Measurements from ENCODE around the gene SOBP.

SOBP gene

GRCh38 chr6:107567643-107568042 is 77.7 kb downstream of the SOBP start:
- no peaks in the 10 kb centered on the region for H3K4me1 Mint-ChIP-seq (ENCODE audit: low read depth)
- H3K36me3 Mint-ChIP-seq: no peaks in the 10 kb centered on the region
- H3K9me3 Mint-ChIP-seq (ENCODE audit: low read depth): no peaks in the 10 kb centered on the region
- peaks cover 5% of the 10 kb centered on the region for H3K27me3 Mint-ChIP-seq
- no peak overlapping the region for H3K4me3 Mint-ChIP-seq
- H3K27ac Mint-ChIP-seq: no peak overlapping the region

GRCh38 chr6:107569473-107569872 is 79.6 kb downstream of the SOBP start:
- no peaks in the 10 kb centered on the region for H3K9me3 Mint-ChIP-seq (ENCODE audit: low read depth)
- no peaks in the 10 kb centered on the region for H3K4me1 Mint-ChIP-seq (ENCODE audit: low read depth)
- peaks cover 4% of the 10 kb centered on the region for H3K27me3 Mint-ChIP-seq
- no peaks in the 10 kb centered on the region for H3K36me3 Mint-ChIP-seq
- no peak overlapping the region for H3K4me3 Mint-ChIP-seq
- H3K27ac Mint-ChIP-seq: no peak overlapping the region

DNA sequence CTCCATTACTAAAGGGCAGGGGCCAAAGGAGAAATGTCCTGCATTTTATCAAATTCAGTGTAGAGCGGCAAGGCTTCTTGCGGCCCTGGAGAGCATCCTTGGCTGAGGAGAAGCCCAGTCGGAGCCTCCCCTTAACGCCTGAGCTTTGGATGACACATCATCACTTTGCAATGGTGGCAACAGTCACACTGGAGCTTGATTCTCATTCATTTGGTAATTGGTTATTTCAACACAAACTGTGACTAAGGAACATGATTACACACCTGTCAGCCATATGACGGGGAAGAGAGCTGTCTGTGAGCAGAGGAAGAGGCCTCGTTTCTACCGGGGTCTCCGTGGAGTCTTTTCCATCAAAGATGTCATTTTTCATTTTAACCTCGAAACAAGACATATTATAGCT is 81.4 kb downstream of the SOBP start:
- Mint-ChIP-seq H3K4me3 (no peak overlapping the region), H3K9me3 (ENCODE audit: low read depth) (no peaks in the 10 kb centered on the region), H3K4me1 (ENCODE audit: low read depth) (no peaks in the 10 kb centered on the region), H3K36me3 (no peaks in the 10 kb centered on the region), H3K27me3 (peaks cover 2% of the 10 kb centered on the region), H3K27ac (no peak overlapping the region)

DNA sequence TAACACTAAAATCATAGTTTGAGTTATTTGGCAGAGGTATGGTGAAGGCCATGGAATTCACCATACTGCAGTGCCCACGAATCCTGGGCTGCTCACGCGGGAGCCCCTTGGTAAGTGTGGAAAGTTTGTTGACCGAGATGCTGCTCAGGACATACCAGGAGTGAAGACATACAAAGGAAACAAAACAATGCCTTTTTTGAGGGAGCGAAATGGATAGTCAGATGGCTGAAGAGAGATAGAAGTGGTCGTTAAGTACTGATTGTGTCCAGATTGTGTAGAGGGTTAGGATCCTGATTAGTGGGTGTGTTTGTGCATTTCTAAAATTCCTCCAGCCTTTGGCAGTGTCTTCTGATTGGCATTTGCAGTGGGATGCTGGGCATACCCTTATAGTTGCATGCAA is 83.0 kb downstream of the SOBP start:
- H3K27ac Mint-ChIP-seq: no peak overlapping the region
- no peaks in the 10 kb centered on the region for H3K36me3 Mint-ChIP-seq
- no peak overlapping the region for H3K4me3 Mint-ChIP-seq
- no peaks in the 10 kb centered on the region for H3K4me1 Mint-ChIP-seq (ENCODE audit: low read depth)
- H3K9me3 Mint-ChIP-seq (ENCODE audit: low read depth): no peaks in the 10 kb centered on the region
- H3K27me3 Mint-ChIP-seq: peaks cover 2% of the 10 kb centered on the region

DNA sequence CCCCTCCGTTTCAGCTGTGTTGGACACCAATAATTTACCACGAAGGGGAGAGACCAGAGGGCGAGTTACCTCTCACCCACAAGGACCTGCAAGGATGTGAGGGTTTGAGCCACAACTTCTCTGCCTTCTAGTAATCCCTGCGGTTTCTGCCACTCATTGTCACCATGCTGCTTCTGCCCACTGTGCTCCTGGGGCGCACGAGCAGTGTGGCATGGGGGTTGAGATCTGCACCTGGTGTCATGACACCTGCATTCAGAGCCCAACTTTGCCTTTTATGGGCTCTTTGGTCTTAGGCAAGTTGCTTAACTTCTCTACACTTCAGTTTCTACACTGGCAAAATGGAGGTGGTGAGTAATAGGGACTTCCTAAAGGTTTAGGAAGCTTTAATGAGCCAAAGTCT is 84.9 kb downstream of the SOBP start:
- Mint-ChIP-seq H3K4me1 (ENCODE audit: low read depth) (no peaks in the 10 kb centered on the region), H3K4me3 (no peak overlapping the region), H3K36me3 (no peaks in the 10 kb centered on the region), H3K27me3 (peaks cover 2% of the 10 kb centered on the region), H3K9me3 (ENCODE audit: low read depth) (no peaks in the 10 kb centered on the region), H3K27ac (no peak overlapping the region)

GRCh38 chr6:107576852-107577251 is 86.9 kb downstream of the SOBP start:
- Mint-ChIP-seq H3K27ac (no peak overlapping the region), H3K9me3 (ENCODE audit: low read depth) (no peaks in the 10 kb centered on the region)

DNA sequence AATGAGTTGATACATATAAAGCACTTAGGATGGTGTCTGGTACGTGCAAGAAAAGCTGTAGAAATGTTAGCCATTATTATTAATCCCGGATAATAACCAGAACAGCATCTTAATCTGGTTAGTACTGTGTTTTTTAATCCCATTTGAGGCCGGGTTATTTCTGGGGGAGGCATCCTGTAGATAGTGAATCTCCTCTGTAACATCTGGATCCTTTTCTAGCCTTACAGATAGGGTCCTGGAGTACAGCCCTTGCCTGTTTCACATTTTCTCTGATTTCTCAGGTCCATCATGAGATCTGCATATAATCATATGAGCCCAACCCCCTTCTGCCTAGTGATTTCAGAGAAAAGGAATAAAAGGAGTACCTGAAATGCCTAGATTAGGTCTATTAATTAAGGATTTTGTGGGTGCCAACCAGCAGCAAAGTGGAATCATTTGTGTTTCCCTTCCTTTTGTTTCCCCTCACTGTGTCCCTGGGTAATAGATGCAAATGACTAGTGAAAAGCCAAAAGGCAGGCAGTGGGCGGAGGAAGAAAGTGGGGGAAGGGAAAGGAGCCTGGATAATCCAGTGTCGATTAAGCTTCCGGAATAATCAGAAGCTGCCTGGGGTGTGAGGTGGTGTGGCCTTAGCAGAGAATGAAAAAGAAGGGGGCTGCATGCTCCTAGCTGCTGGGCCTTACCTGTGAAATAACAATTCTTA is 88.9 kb downstream of the SOBP start:
- no peak overlapping the region for H3K4me3 Mint-ChIP-seq
- H3K27me3 Mint-ChIP-seq: peaks cover 2% of the 10 kb centered on the region
- H3K9me3 Mint-ChIP-seq (ENCODE audit: low read depth): no peaks in the 10 kb centered on the region
- no peak overlapping the region for H3K27ac Mint-ChIP-seq
- H3K4me1 Mint-ChIP-seq (ENCODE audit: low read depth): no peaks in the 10 kb centered on the region
- peaks cover 3% of the 10 kb centered on the region for H3K36me3 Mint-ChIP-seq

More at GRCh38 chr6:107576852-107577251, 86.9 kb downstream of the SOBP start:
- H3K4me3 Mint-ChIP-seq: no peak overlapping the region
- H3K36me3 Mint-ChIP-seq: no peaks in the 10 kb centered on the region
- peaks cover 2% of the 10 kb centered on the region for H3K27me3 Mint-ChIP-seq
- H3K4me1 Mint-ChIP-seq (ENCODE audit: low read depth): no peaks in the 10 kb centered on the region

GRCh38 chr6:107579456-107580056 is 89.6 kb downstream of the SOBP start:
- H3K9me3 Mint-ChIP-seq (ENCODE audit: low read depth): no peaks in the 10 kb centered on the region

DNA sequence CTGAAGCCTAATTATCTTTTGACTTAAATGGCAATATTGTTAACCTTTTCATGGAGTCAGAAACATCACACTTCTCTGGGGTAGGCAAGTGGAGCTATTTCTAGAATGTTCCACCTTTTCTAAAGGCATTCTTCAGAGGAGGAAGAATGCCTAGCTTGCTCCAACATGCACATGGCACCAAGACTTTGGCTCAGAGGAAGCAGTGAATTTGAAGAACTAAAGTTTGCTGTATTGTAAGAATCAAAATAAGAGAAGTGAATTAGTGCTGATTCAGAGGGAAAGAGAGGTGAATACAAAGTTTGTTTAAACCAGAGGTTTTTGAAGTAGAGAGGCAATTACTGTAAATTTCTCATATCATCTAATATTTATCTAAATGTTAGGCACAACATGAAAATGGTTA is 92.2 kb downstream of the SOBP start:
- Mint-ChIP-seq H3K4me3 (no peak overlapping the region), H3K36me3 (peaks cover 3% of the 10 kb centered on the region), H3K27me3 (peaks cover 2% of the 10 kb centered on the region), H3K9me3 (ENCODE audit: low read depth) (no peaks in the 10 kb centered on the region), H3K27ac (no peak overlapping the region), H3K4me1 (ENCODE audit: low read depth) (no peaks in the 10 kb centered on the region)

More at GRCh38 chr6:107579456-107580056, 89.6 kb downstream of the SOBP start:
- H3K27me3 Mint-ChIP-seq: peaks cover 2% of the 10 kb centered on the region
- no peaks in the 10 kb centered on the region for H3K4me1 Mint-ChIP-seq (ENCODE audit: low read depth)
- no peak overlapping the region for H3K27ac Mint-ChIP-seq
- H3K36me3 Mint-ChIP-seq: peaks cover 3% of the 10 kb centered on the region
- no peak overlapping the region for H3K4me3 Mint-ChIP-seq

DNA sequence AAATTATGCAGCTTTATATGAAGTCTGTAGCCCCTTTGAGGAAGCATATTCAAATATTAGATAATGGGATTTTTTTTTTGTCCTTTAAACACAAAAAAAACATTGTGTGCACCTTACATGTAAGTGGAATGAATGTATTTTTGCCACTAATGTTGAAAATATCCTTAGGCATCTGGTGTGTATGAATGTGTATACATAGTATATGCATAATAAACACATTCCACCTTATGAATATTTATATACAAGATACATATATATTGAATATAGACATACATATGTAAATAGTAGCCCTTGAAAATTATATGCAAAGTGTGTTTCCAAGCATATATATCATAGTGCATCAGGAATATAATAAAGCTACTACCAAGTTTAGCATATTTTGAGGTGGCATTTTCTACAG is 94.8 kb downstream of the SOBP start:
- H3K27me3 Mint-ChIP-seq: peaks cover 2% of the 10 kb centered on the region
- peaks cover 3% of the 10 kb centered on the region for H3K36me3 Mint-ChIP-seq

GRCh38 chr6:107585815-107586435 is 96.0 kb downstream of the SOBP start:
- Mint-ChIP-seq H3K27ac (no peak overlapping the region), H3K9me3 (ENCODE audit: low read depth) (no peaks in the 10 kb centered on the region), H3K27me3 (peaks cover 2% of the 10 kb centered on the region), H3K36me3 (peaks cover 3% of the 10 kb centered on the region), H3K4me3 (no peak overlapping the region), H3K4me1 (ENCODE audit: low read depth) (no peaks in the 10 kb centered on the region)

More for the DNA sequence above, 94.8 kb downstream of the SOBP start:
- H3K27ac Mint-ChIP-seq: no peak overlapping the region
- no peak overlapping the region for H3K4me3 Mint-ChIP-seq
- no peaks in the 10 kb centered on the region for H3K4me1 Mint-ChIP-seq (ENCODE audit: low read depth)
- H3K9me3 Mint-ChIP-seq (ENCODE audit: low read depth): no peaks in the 10 kb centered on the region

GRCh38 chr6:107587451-107587850 is 97.5 kb downstream of the SOBP start:
- H3K27me3 Mint-ChIP-seq: peaks cover 2% of the 10 kb centered on the region
- no peak overlapping the region for H3K27ac Mint-ChIP-seq
- no peaks in the 10 kb centered on the region for H3K4me1 Mint-ChIP-seq (ENCODE audit: low read depth)
- H3K36me3 Mint-ChIP-seq: peaks cover 3% of the 10 kb centered on the region
- no peaks in the 10 kb centered on the region for H3K9me3 Mint-ChIP-seq (ENCODE audit: low read depth)
- no peak overlapping the region for H3K4me3 Mint-ChIP-seq

DNA sequence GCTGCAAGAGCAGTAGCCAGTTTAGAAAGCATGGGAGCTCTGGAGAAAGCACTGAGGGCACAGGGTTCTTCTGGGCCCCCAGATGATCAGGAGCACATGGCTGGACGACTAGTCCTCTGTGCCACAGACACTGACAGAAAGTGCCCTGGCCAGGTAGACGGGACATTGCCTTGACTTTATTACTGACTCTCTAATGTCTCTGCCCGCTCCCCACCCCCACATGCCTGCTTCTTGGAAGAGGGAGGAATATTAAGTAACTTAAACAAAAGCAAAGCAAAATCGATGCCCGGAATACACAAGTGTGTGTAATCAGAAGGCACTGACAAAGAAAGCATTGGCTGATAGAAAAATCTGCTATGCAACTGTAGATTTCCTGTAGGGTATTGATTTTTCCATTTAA is 99.3 kb downstream of the SOBP start:
- Mint-ChIP-seq H3K36me3 (no peaks in the 10 kb centered on the region), H3K27me3 (peaks cover 2% of the 10 kb centered on the region), H3K27ac (no peak overlapping the region), H3K4me3 (no peak overlapping the region), H3K9me3 (ENCODE audit: low read depth) (no peaks in the 10 kb centered on the region), H3K4me1 (ENCODE audit: low read depth) (no peaks in the 10 kb centered on the region)

DNA sequence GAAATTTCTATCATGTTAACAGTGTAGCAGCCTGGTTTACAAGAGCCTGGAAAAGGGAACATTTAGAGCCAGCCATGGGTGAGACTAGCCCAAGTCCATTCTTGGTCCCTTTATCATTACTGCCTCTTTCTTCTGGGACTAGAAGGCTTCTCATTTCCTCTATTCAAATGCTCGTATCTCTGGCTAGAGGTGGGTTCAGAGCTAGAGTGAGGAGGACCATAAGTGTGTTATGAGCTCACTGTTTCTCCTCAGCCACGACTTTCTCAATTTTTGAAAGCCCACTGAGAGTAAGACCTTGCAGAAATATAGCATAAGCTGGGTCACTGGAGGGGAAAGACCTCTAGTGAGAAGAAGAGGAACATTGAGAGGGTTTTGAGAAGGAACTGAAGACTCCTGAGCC is 100.0 kb downstream of the SOBP start:
- Mint-ChIP-seq H3K27me3 (peaks cover 2% of the 10 kb centered on the region), H3K4me3 (no peak overlapping the region), H3K27ac (no peak overlapping the region), H3K4me1 (ENCODE audit: low read depth) (no peaks in the 10 kb centered on the region), H3K9me3 (ENCODE audit: low read depth) (no peaks in the 10 kb centered on the region), H3K36me3 (no peaks in the 10 kb centered on the region)

DNA sequence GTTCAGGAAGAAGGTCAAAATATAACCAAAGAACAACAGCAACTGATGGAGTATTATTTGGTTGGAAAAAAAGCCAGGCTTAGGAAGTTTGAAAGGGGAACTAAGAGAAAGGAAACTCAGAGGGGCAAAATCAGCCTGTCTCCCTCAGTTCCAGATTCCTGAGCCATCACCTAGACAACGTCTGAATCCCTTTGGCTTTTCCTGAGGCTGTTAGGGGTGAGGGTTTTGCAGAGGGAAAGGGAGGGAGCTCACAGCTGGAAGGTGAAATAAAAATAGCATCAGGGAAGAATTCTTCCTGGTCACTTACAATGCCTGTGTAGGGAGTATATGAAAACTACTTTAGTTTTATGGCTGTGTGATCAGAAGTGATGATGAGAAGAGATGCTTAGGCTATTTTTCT is 100.5 kb downstream of the SOBP start:
- H3K9me3 Mint-ChIP-seq (ENCODE audit: low read depth): no peaks in the 10 kb centered on the region
- no peaks in the 10 kb centered on the region for H3K4me1 Mint-ChIP-seq (ENCODE audit: low read depth)
- no peak overlapping the region for H3K27ac Mint-ChIP-seq
- H3K36me3 Mint-ChIP-seq: no peaks in the 10 kb centered on the region
- no peak overlapping the region for H3K4me3 Mint-ChIP-seq
- H3K27me3 Mint-ChIP-seq: peaks cover 2% of the 10 kb centered on the region

All from activated naive CD8-positive, alpha-beta T cell (primary cell).